ENCODE data around the gene FAM171A2.

Gene FAM171A2

GRCh38 chr17:44363613-44364159, at the start of gene FAM171A2:
Gene FAM171A2, minus strand, starts transcription at chr17:44363853. Its CDS starts 139 bp downstream, at chr17:44363714.
- H3K4me3 ChIP-seq (ENCODE audit: low read depth, low read length) = peak within 1 kb of the TSS; percentile 47
- TF ChIP-seq CTCF (IDR thresholded peaks at IDR 0.05; ENCODE audit: insufficient read depth, low read depth, low read length, missing control alignments) = peak; percentile 83
- peak; percentile 71 for DNase-seq (ENCODE audit: low read depth)

- DNase-seq (ENCODE audit: low read depth) = no peak
- H3K4me3 ChIP-seq (ENCODE audit: low read depth, low read length) = no peak overlapping the region
- TF ChIP-seq CTCF (IDR thresholded peaks at IDR 0.05; ENCODE audit: insufficient read depth, low read depth, low read length, missing control alignments) = peak; percentile 1
Observed at GRCh38 chr17:44409309-44410028, 45.8 kb upstream of the FAM171A2 start.

- DNase-seq (ENCODE audit: low read depth) = peak; percentile 42
- TF ChIP-seq CTCF (IDR thresholded peaks at IDR 0.05; ENCODE audit: insufficient read depth, low read depth, low read length, missing control alignments) = no peak
- H3K4me3 ChIP-seq (ENCODE audit: low read depth, low read length) = no peak overlapping the region
Observed at GRCh38 chr17:44408786-44409185, 45.1 kb upstream of the FAM171A2 start.

GRCh38 chr17:44402564-44403172, 39.0 kb upstream of the FAM171A2 start:
- peak; percentile 89 for DNase-seq (ENCODE audit: low read depth)
- no peak overlapping the region for H3K4me3 ChIP-seq (ENCODE audit: low read depth, low read length)
- no peak for TF ChIP-seq CTCF (IDR thresholded peaks at IDR 0.05; ENCODE audit: insufficient read depth, low read depth, low read length, missing control alignments)

GRCh38 chr17:44400226-44400847, 36.7 kb upstream of the FAM171A2 start:
- peak; percentile 37 for DNase-seq (ENCODE audit: low read depth)
- TF ChIP-seq CTCF (IDR thresholded peaks at IDR 0.05; ENCODE audit: insufficient read depth, low read depth, low read length, missing control alignments) = peak; percentile 45
- no peak overlapping the region for H3K4me3 ChIP-seq (ENCODE audit: low read depth, low read length)

GRCh38 chr17:44398692-44399691, 35.3 kb upstream of the FAM171A2 start:
- DNase-seq (ENCODE audit: low read depth) = no peak
- H3K4me3 ChIP-seq (ENCODE audit: low read depth, low read length) = no peak overlapping the region
- no peak for TF ChIP-seq CTCF (IDR thresholded peaks at IDR 0.05; ENCODE audit: insufficient read depth, low read depth, low read length, missing control alignments)
